Measurements from ENCODE around the gene CCDC157. TPM values are rescaled to one million over a fixed set of nuclear protein-coding genes. Genes with fewer than 3 reads are reported as not detected.

The CCDC157 gene
- total RNA-seq, 1 donor from 2014 or later, result 1.0 TPM

Small RNA genes within 50 kb of the gene (small RNA-seq; reads per million reads assigned to genes)
- not detected for gene AC004832.3
- not detected for gene RNU6-564P

Other genes with a start within 250 kb of the CCDC157 start
- 0.52 TPM for gene LIF, start 110.2 kb upstream of the CCDC157 start, total RNA-seq
- gene OSM, start 90.2 kb upstream of the CCDC157 start, total RNA-seq, result 0.52 TPM
- gene CASTOR1, start 67.5 kb upstream of the CCDC157 start, total RNA-seq, result 2.6 TPM
- gene TBC1D10A, start 30.1 kb upstream of the CCDC157 start, total RNA-seq, result 7.3 TPM
- 18.8 TPM for gene SF3A1, start 113 bp upstream of the CCDC157 start, total RNA-seq
- gene RNF215, start 30.4 kb downstream of the CCDC157 start, total RNA-seq, result 7.3 TPM
- gene SEC14L2, start 40.0 kb downstream of the CCDC157 start, total RNA-seq, result 2.1 TPM
- gene MTFP1, start 68.8 kb downstream of the CCDC157 start, total RNA-seq, result 6.8 TPM
- gene SEC14L3, start 115.0 kb downstream of the CCDC157 start, total RNA-seq, result not detected
- gene SEC14L4, start 148.7 kb downstream of the CCDC157 start, total RNA-seq, result under 0.01 TPM
- not detected for gene SEC14L6, start 189.7 kb downstream of the CCDC157 start, total RNA-seq
- gene GAL3ST1, start 217.7 kb downstream of the CCDC157 start, total RNA-seq, result 2.6 TPM
- gene PES1, start 234.9 kb downstream of the CCDC157 start, total RNA-seq, result 43.3 TPM